Activated CD4-positive, alpha-beta T cell treated with anti-CD3 and anti-CD28 coated beads for 48 hours (primary cell): ENCODE results near the gene COL1A2.

Source experiments
- DNase-seq: peaks from one replicate; pipeline ENCODE4 v3.0.0-alpha.2; 2020

COL1A2 gene

GRCh38 chr7:94411188-94411466 lies 16.4 kb downstream of the COL1A2 start:
- DNase-seq, result no peak

- DNase-seq, result no peak
These were observed 18.1 kb downstream of the COL1A2 start for GRCh38 chr7:94412762-94413322.

GRCh38 chr7:94414481-94414880 lies 19.8 kb downstream of the COL1A2 start:
- DNase-seq, result no peak

- DNase-seq, result no peak
These were observed 20.3 kb downstream of the COL1A2 start for GRCh38 chr7:94414980-94415379.

GRCh38 chr7:94417306-94417705 lies 22.6 kb downstream of the COL1A2 start:
- DNase-seq, result no peak

GRCh38 chr7:94417901-94418300 lies 23.2 kb downstream of the COL1A2 start:
- no peak for DNase-seq

- no peak for DNase-seq
These were observed 24.2 kb downstream of the COL1A2 start for GRCh38 chr7:94418851-94419250.

- no peak for DNase-seq
These were observed 25.6 kb downstream of the COL1A2 start for GRCh38 chr7:94420328-94420727.

- no peak for DNase-seq
These were observed 27.0 kb downstream of the COL1A2 start for GRCh38 chr7:94421681-94422080.

GRCh38 chr7:94422136-94422535 lies 27.4 kb downstream of the COL1A2 start:
- DNase-seq, result no peak

GRCh38 chr7:94422827-94423460 lies 28.2 kb downstream of the COL1A2 start:
- no peak for DNase-seq

- DNase-seq, result no peak
These were observed 29.4 kb downstream of the COL1A2 start for GRCh38 chr7:94423863-94424735.

- no peak for DNase-seq
These were observed 30.9 kb downstream of the COL1A2 start for GRCh38 chr7:94425546-94425945.

- no peak for DNase-seq
These were observed 32.5 kb downstream of the COL1A2 start for GRCh38 chr7:94426980-94427875.

GRCh38 chr7:94429153-94429552 lies 34.5 kb downstream of the COL1A2 start:
- no peak for DNase-seq

GRCh38 chr7:94431176-94431575 lies 36.5 kb downstream of the COL1A2 start:
- DNase-seq, result no peak

GRCh38 chr7:94431619-94432280 lies 37.1 kb downstream of the COL1A2 start:
- DNase-seq, result no peak

GRCh38 chr7:94432281-94432670 lies 37.6 kb downstream of the COL1A2 start:
- no peak for DNase-seq

- DNase-seq, result no peak
These were observed 38.1 kb downstream of the COL1A2 start for GRCh38 chr7:94432817-94433216.

GRCh38 chr7:94433224-94433623 lies 38.5 kb downstream of the COL1A2 start:
- DNase-seq, result no peak

- DNase-seq, result no peak
These were observed 39.3 kb downstream of the COL1A2 start for GRCh38 chr7:94434042-94434441.

GRCh38 chr7:94436018-94436604 lies 41.4 kb downstream of the COL1A2 start:
- DNase-seq, result peak; percentile 65
